ENCODE data around the gene ZNF808.

DNA sequence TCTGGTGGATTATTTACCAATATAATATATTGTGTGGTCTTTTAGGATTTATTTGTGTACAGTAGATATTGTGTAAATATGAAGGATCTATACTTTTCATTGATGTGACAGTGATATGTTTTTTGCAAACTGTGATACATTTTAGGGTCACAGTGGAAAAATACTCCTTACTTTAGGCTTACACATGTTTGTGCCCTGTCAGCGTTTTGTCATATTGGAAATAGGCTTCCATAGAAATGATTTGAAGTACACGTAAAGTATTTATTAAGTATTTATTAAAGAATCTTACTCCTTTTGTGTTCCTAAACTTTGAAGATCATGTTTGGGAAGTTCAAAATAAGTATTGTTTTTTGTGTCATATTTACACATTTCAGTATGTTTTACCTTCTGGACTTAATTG, 5.0 kb downstream of the ZNF808 start:
- no peak for TF ChIP-seq NRF1 (IDR thresholded peaks at IDR 0.05; ENCODE audit: low read depth, low read length)
- TF ChIP-seq, protein P1, sequence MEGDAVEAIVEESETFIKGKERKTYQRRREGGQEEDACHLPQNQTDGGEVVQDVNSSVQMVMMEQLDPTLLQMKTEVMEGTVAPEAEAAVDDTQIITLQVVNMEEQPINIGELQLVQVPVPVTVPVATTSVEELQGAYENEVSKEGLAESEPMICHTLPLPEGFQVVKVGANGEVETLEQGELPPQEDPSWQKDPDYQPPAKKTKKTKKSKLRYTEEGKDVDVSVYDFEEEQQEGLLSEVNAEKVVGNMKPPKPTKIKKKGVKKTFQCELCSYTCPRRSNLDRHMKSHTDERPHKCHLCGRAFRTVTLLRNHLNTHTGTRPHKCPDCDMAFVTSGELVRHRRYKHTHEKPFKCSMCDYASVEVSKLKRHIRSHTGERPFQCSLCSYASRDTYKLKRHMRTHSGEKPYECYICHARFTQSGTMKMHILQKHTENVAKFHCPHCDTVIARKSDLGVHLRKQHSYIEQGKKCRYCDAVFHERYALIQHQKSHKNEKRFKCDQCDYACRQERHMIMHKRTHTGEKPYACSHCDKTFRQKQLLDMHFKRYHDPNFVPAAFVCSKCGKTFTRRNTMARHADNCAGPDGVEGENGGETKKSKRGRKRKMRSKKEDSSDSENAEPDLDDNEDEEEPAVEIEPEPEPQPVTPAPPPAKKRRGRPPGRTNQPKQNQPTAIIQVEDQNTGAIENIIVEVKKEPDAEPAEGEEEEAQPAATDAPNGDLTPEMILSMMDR (IDR thresholded peaks at IDR 0.05) = no peak
- TF ChIP-seq MAX (IDR thresholded peaks at IDR 0.05; ENCODE audit: low read depth) = no peak
- TF ChIP-seq SMC3 (IDR thresholded peaks at IDR 0.05; ENCODE audit: low read depth, low read length) = no peak
- no peak for TF ChIP-seq RCOR1 (IDR thresholded peaks at IDR 0.05; ENCODE audit: low read length)
- TF ChIP-seq, protein P2, sequence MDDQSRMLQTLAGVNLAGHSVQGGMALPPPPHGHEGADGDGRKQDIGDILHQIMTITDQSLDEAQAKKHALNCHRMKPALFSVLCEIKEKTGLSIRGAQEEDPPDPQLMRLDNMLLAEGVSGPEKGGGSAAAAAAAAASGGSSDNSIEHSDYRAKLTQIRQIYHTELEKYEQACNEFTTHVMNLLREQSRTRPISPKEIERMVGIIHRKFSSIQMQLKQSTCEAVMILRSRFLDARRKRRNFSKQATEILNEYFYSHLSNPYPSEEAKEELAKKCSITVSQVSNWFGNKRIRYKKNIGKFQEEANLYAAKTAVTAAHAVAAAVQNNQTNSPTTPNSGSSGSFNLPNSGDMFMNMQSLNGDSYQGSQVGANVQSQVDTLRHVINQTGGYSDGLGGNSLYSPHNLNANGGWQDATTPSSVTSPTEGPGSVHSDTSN (IDR thresholded peaks at IDR 0.05) = no peak
- TF ChIP-seq GABPA (IDR thresholded peaks at IDR 0.05; ENCODE audit: low read depth) = no peak
- no peak for TF ChIP-seq EZH2phosphoT487 (IDR thresholded peaks at IDR 0.05; ENCODE audit: borderline replicate concordance, low read depth)
- TF ChIP-seq USF2 (IDR thresholded peaks at IDR 0.05; ENCODE audit: borderline replicate concordance, low read depth, low read length) = no peak
- TF ChIP-seq REST (IDR thresholded peaks at IDR 0.05; ENCODE audit: low read depth, low read length) = no peak
- TF ChIP-seq RAD21 (IDR thresholded peaks at IDR 0.05; ENCODE audit: low read length) = no peak
- no peak for TF ChIP-seq CHD2 (IDR thresholded peaks at IDR 0.05; ENCODE audit: low read length, partially characterized antibody)
